Keratinocyte (primary cell): Measurements from ENCODE around the gene ADSS2. TPM values are rescaled to one million over a fixed set of nuclear protein-coding genes. Genes with fewer than 3 reads are reported as not detected.

Experiments
- DNase-seq: peaks from one replicate; pipeline ENCODE4 v3.0.0-alpha.2; 2011; ENCODE audit warnings: low read depth, missing footprints, low spot score
- FAIRE-seq: peaks from 2 replicates; lab custom pipeline; 2011; peaks lifted over from hg19 to GRCh38; lab: Jason Lieb, UNC
- H2AFZ ChIP-seq: 2 replicates; pipeline ENCODE4 v1.6.0; 2012; ENCODE audit warnings: low read length, control low read depth, inconsistent platforms; ENCODE audit not compliant: control insufficient read depth
- H3K27ac ChIP-seq: 2 replicates; pipeline ENCODE4 v1.5.1; 2011; ENCODE audit warnings: low read length; ENCODE audit not compliant: control insufficient read depth, insufficient read depth
- H3K27me3 ChIP-seq: 3 replicates; pipeline ENCODE4 v1.6.0; 2011; ENCODE audit warnings: low read length; ENCODE audit not compliant: control insufficient read depth, insufficient read depth; ENCODE audit errors: extremely low read depth
- H3K36me3 ChIP-seq, 2 experiments: 2 replicates in 1 of 2; 3 replicates in 1 of 2; pipeline ENCODE4 v1.5.1; 2011; ENCODE audit warnings: low read length in 2 of 2, mild to moderate bottlenecking in 1 of 2; ENCODE audit not compliant: control insufficient read depth in 2 of 2, insufficient read depth in 2 of 2; ENCODE audit errors: extremely low read depth in 1 of 2
- H3K4me1 ChIP-seq: 3 replicates; pipeline ENCODE4 v1.5.1; 2011; ENCODE audit warnings: low read length; ENCODE audit not compliant: control insufficient read depth, insufficient read depth; ENCODE audit errors: extremely low read depth
- H3K4me2 ChIP-seq: 3 replicates; pipeline ENCODE4 v1.6.0; 2011; ENCODE audit warnings: low read depth, low read length; ENCODE audit not compliant: control insufficient read depth, insufficient read depth; ENCODE audit errors: extremely low read depth
- H3K4me3 ChIP-seq, 3 experiments: fragments of 200-600 bp in 1 of 3; sonication (generic) in 1 of 3; 2 replicates in 2 of 3; 3 replicates in 1 of 3; pipeline ENCODE4 v1.5.1; 2011 to 2016; ENCODE audit warnings: low read length in 3 of 3, mild to moderate bottlenecking in 3 of 3, control low read depth in 2 of 3, inconsistent platforms in 1 of 3, low read depth in 1 of 3, mixed read lengths in 1 of 3, mixed run types in 1 of 3, moderate library complexity in 1 of 3; ENCODE audit not compliant: control insufficient read depth in 2 of 3, insufficient read depth in 2 of 3; ENCODE audit errors: extremely low read depth in 1 of 3
- H3K79me2 ChIP-seq: 2 replicates; pipeline ENCODE4 v1.6.0; 2012; ENCODE audit warnings: low read length; ENCODE audit not compliant: control insufficient read depth, insufficient read depth
- H3K9ac ChIP-seq: 3 replicates; pipeline ENCODE4 v1.6.0; 2011; ENCODE audit warnings: low read length; ENCODE audit not compliant: control insufficient read depth, insufficient read depth; ENCODE audit errors: extremely low read depth
- H3K9me1 ChIP-seq: 3 replicates; pipeline ENCODE4 v1.6.0; 2011; ENCODE audit warnings: low read length; ENCODE audit not compliant: control insufficient read depth, insufficient read depth; ENCODE audit errors: extremely low read depth
- H3K9me3 ChIP-seq: 2 replicates; pipeline ENCODE4 v1.5.1; 2012; ENCODE audit warnings: low read depth, low read length; ENCODE audit not compliant: control insufficient read depth
- H4K20me1 ChIP-seq: 3 replicates; pipeline ENCODE4 v1.6.0; 2011; ENCODE audit warnings: low read length; ENCODE audit not compliant: control insufficient read depth, insufficient read depth; ENCODE audit errors: extremely low read depth
- EZH2 ChIP-seq: IDR thresholded peaks from one replicate; pipeline ENCODE4 v1.6.1; 2012; ENCODE audit warnings: inconsistent platforms, mild to moderate bottlenecking, low read length, moderate library complexity
- dilution Hi-C: fragments of 300-500 bp; cut with MboI; formaldehyde crosslinking; loops from one replicate; pipeline ENCODE4 v1.7.0; 2020; ENCODE audit warnings: low sequenced_read_pairs; ENCODE audit not compliant: extremely low pct_ligation_motif_present
- polyA plus RNA-seq, 5 experiments: library from polyadenylated mRNA; depleted of rRNA in 3 of 5; stranded (reverse) in 3 of 5; stranded (forward) in 1 of 5; unstranded in 1 of 5; fragments of >200 nt; gene quantifications; 1 replicate in 1 of 5; 2 replicates in 3 of 5; 3 replicates in 1 of 5; pipeline versions ENCODE4 v1.2.1 to v1.2.3, GENCODE V29; 2011 to 2012; ENCODE audit warnings: missing spikeins in 2 of 5, low read depth in 1 of 5, low replicate concordance in 1 of 5
- TF ChIP-seq, protein P1 (sequence below), 3 experiments: IDR thresholded peaks in 1 of 3; conservative IDR thresholded peaks in 1 of 3; optimal IDR thresholded peaks in 1 of 3; 2 replicates in 2 of 3; 3 replicates in 1 of 3; pipeline versions ENCODE3 to v1.5.1; 2011; ENCODE audit warnings: low read length in 3 of 3, mild to moderate bottlenecking in 3 of 3, moderate library complexity in 2 of 3, control low read depth in 1 of 3, inconsistent platforms in 1 of 3; ENCODE audit not compliant: insufficient read depth in 2 of 3; ENCODE audit errors: extremely low read depth in 1 of 3

The ADSS2 gene
- polyA plus RNA-seq, 1 donor (not counting 4 experiments of a cell fraction or from before 2014, with no cell fraction given) = 53.5 TPM

DNA sequence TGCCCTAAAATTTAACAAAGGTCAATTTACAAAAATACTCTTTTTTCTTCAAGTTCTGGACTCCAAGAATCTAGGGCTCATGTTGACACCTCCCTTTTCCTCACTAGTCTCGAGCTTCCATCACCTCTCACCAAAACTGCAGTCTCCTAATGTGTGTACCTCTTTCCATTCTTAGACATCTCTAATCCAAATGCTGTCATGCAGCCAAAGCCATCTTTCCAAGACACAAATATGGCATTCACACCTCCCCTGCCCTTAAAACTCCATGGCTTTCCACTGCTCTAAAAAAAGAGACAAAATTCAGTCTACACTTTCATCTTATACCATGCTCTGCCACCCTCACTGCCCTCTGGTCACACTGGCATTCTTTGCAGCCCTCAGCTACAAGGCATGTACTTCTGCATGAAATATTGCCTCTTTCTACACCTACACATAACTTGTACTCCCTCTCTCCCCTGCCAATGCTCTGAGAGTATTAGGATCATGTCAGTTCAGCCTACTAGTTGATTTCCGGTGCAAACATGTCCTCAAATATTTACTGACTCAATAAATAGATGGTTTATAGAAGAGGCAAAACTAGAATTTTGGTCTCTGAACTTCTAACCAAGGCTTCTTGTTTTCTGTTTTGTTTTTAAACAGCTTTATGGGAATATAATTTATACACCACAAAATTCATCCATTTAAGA lies 26.9 kb downstream of the ADSS2 start:
- H3K9ac ChIP-seq = no peak overlapping the region
- no peaks in the 10 kb centered on the region for H3K79me2 ChIP-seq
- FAIRE-seq = peak; percentile 9
- H2AFZ ChIP-seq = no peak overlapping the region
- dilution Hi-C loops = no loop called here
- no peaks in the 10 kb centered on the region for H3K4me1 ChIP-seq
- H3K4me3 ChIP-seq = no peak overlapping the region
- no peaks in the 10 kb centered on the region for H3K27me3 ChIP-seq
- no peak for DNase-seq
- no peaks in the 10 kb centered on the region for H3K9me1 ChIP-seq
- TF ChIP-seq, protein P1, sequence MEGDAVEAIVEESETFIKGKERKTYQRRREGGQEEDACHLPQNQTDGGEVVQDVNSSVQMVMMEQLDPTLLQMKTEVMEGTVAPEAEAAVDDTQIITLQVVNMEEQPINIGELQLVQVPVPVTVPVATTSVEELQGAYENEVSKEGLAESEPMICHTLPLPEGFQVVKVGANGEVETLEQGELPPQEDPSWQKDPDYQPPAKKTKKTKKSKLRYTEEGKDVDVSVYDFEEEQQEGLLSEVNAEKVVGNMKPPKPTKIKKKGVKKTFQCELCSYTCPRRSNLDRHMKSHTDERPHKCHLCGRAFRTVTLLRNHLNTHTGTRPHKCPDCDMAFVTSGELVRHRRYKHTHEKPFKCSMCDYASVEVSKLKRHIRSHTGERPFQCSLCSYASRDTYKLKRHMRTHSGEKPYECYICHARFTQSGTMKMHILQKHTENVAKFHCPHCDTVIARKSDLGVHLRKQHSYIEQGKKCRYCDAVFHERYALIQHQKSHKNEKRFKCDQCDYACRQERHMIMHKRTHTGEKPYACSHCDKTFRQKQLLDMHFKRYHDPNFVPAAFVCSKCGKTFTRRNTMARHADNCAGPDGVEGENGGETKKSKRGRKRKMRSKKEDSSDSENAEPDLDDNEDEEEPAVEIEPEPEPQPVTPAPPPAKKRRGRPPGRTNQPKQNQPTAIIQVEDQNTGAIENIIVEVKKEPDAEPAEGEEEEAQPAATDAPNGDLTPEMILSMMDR (optimal IDR thresholded peaks at IDR 0.05 in 1 of 3, IDR thresholded peaks at IDR 0.05 in 1 of 3, conservative IDR thresholded peaks at IDR 0.05 in 1 of 3; ENCODE audit: extremely low read depth in 1 of 3, insufficient read depth in 2 of 3, low read length in 3 of 3) = no peak
- no peak for TF ChIP-seq EZH2
- H3K9me3 ChIP-seq = no peaks in the 10 kb centered on the region
- no peaks in the 10 kb centered on the region for H4K20me1 ChIP-seq
- H3K4me2 ChIP-seq = no peak overlapping the region
- peaks cover 7 to 14% of the 10 kb centered on the region in 2 experiments for H3K36me3 ChIP-seq
- H3K27ac ChIP-seq = no peak overlapping the region

DNA sequence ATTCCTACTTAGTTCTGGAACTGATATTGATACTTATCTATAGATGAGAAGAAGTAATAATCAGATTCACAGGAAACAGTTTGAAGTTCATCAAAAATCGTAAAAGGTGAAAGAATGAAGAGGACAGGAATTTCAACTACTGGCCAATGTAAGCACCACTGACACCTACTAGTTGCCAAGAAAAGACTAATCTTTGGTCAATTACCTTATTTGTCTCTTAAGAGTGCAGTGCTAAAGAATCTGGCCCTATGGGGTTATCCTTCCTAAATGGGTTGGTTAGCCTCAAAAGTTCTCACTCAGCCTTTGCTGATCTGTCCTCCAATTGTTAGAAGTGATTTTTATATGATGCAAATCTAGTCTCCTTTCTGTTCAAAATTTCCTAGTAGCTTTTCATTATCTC lies 29.5 kb downstream of the ADSS2 start:
- Histone ChIP-seq H3K27me3 (no peaks in the 10 kb centered on the region), H3K36me3 (peaks cover 8 to 15% of the 10 kb centered on the region in 2 experiments), H4K20me1 (no peaks in the 10 kb centered on the region), H3K9ac (no peak overlapping the region), H3K4me1 (no peaks in the 10 kb centered on the region), H3K9me1 (no peaks in the 10 kb centered on the region), H3K9me3 (no peaks in the 10 kb centered on the region), H3K4me2 (no peak overlapping the region), H3K27ac (no peak overlapping the region), H3K79me2 (no peaks in the 10 kb centered on the region), H3K4me3 (no peak overlapping the region), H2AFZ (no peak overlapping the region)
- FAIRE-seq (no peak), DNase-seq (no peak)
- dilution Hi-C loops = no loop called here
- TF ChIP-seq, protein P1 (optimal IDR thresholded peaks at IDR 0.05 in 1 of 3, IDR thresholded peaks at IDR 0.05 in 1 of 3, conservative IDR thresholded peaks at IDR 0.05 in 1 of 3; ENCODE audit: extremely low read depth in 1 of 3, insufficient read depth in 2 of 3, low read length in 3 of 3) = no peak
- no peak for TF ChIP-seq EZH2
